Liver (tissue), 9 donors: ENCODE results near the gene RAB11FIP3. TPM values are rescaled to one million over a fixed set of nuclear protein-coding genes. Genes with fewer than 3 reads are reported as not detected.

Experiments used
- DNase-seq: peaks from one replicate; pipeline ENCODE4 v3.0.0-alpha.2; 2017; ENCODE audit warnings: low spot score
- H3K27ac ChIP-seq, 2 donors: one replicate each; pipeline ENCODE4 v1.7.0; 2013; ENCODE audit warnings: inconsistent platforms in 2 of 2, low read length in 2 of 2, control low read depth in 1 of 2, low read depth in 1 of 2, mild to moderate bottlenecking in 1 of 2
- H3K27me3 ChIP-seq, 4 donors: one replicate each; pipeline versions ENCODE4 v1.6.1 to v1.7.0; 2013; ENCODE audit warnings: low read length in 3 of 4, inconsistent platforms in 1 of 4, mild to moderate bottlenecking in 1 of 4, moderate library complexity in 1 of 4; ENCODE audit not compliant: control insufficient read depth in 4 of 4, insufficient read depth in 4 of 4
- H3K36me3 ChIP-seq, 4 donors: one replicate each; pipeline versions ENCODE4 v1.6.1 to v1.7.0; 2013; ENCODE audit warnings: low read length in 3 of 4, mild to moderate bottlenecking in 3 of 4, low read depth in 1 of 4, moderate library complexity in 1 of 4; ENCODE audit not compliant: control insufficient read depth in 4 of 4, insufficient read depth in 3 of 4
- H3K4me1 ChIP-seq, 4 donors: one replicate each; pipeline versions ENCODE4 v1.6.1 to v1.7.0; 2013; ENCODE audit warnings: low read length in 3 of 4, mild to moderate bottlenecking in 3 of 4, moderate library complexity in 1 of 4; ENCODE audit not compliant: control insufficient read depth in 4 of 4, insufficient read depth in 4 of 4
- H3K4me3 ChIP-seq, 3 donors: one replicate each; pipeline versions ENCODE4 v1.6.1 to v1.7.0; 2013; ENCODE audit warnings: low read length in 3 of 3, control low read depth in 1 of 3, low read depth in 1 of 3, mild to moderate bottlenecking in 1 of 3
- H3K9ac ChIP-seq, 2 donors: one replicate each; pipeline ENCODE4 v1.7.0; 2013; ENCODE audit warnings: low read length in 2 of 2, mild to moderate bottlenecking in 2 of 2, moderate library complexity in 2 of 2, control low read depth in 1 of 2, low read depth in 1 of 2
- H3K9me3 ChIP-seq, 4 donors: one replicate each; pipeline versions ENCODE4 v1.6.1 to v1.7.0; 2013; ENCODE audit warnings: low read length in 3 of 4; ENCODE audit not compliant: control insufficient read depth in 4 of 4
- EGR1 ChIP-seq, 2 donors: IDR thresholded peaks; 2 replicates each; pipeline ENCODE4 v1.6.1; 2016 to 2018; ENCODE audit warnings: antibody characterized with exemption in 2 of 2, low read depth in 2 of 2
- FOXA1 ChIP-seq: IDR thresholded peaks from 2 replicates; pipeline ENCODE4 v1.6.1; 2016; ENCODE audit warnings: antibody characterized with exemption
- FOXA2 ChIP-seq: IDR thresholded peaks from 2 replicates; pipeline ENCODE4 v1.6.1; 2016; ENCODE audit warnings: antibody characterized with exemption
- GABPA ChIP-seq, 2 donors: IDR thresholded peaks in 1 of 2; conservative IDR thresholded peaks in 1 of 2; 2 replicates each; pipeline ENCODE4 v1.6.1; 2016; ENCODE audit warnings: antibody characterized with exemption in 2 of 2, mild to moderate bottlenecking in 1 of 2, moderate library complexity in 1 of 2
- HNF4A ChIP-seq, 2 donors: conservative IDR thresholded peaks; 2 replicates each; pipeline ENCODE4 v1.6.1; 2016; ENCODE audit warnings: antibody characterized with exemption in 2 of 2, mild to moderate bottlenecking in 2 of 2
- HNF4G ChIP-seq: IDR thresholded peaks from 2 replicates; pipeline ENCODE4 v1.6.1; 2016; ENCODE audit warnings: antibody characterized with exemption
- JUND ChIP-seq, 2 donors: IDR thresholded peaks; 2 replicates each; pipeline ENCODE4 v1.6.1; 2016; ENCODE audit warnings: antibody characterized with exemption in 2 of 2
- NR2F2 ChIP-seq: IDR thresholded peaks from 2 replicates; pipeline ENCODE4 v1.6.1; 2016; ENCODE audit warnings: antibody characterized with exemption
- RAD21 ChIP-seq, 2 donors: IDR thresholded peaks; 2 replicates each; pipeline ENCODE4 v1.6.1; 2016; ENCODE audit warnings: antibody characterized with exemption in 2 of 2, mild to moderate bottlenecking in 2 of 2
- RXRA ChIP-seq, 2 donors: IDR thresholded peaks; 2 replicates each; pipeline ENCODE4 v1.6.1; 2017 to 2018; ENCODE audit warnings: antibody characterized with exemption in 2 of 2, mild to moderate bottlenecking in 1 of 2
- SP1 ChIP-seq: IDR thresholded peaks from 2 replicates; pipeline ENCODE4 v1.6.1; 2018; ENCODE audit warnings: antibody characterized with exemption, mild to moderate bottlenecking
- TAF1 ChIP-seq: conservative IDR thresholded peaks from 2 replicates; pipeline ENCODE4 v1.6.1; 2016; ENCODE audit warnings: antibody characterized with exemption, mild to moderate bottlenecking
- YY1 ChIP-seq: IDR thresholded peaks from 2 replicates; pipeline ENCODE4 v1.6.1; 2016; ENCODE audit warnings: antibody characterized with exemption, mild to moderate bottlenecking
- WGBS: extraction: QIAGEN DNeasy Blood & Tissue Kit; methylation state at CpG from one replicate; pipeline ENCODE4 v1.1.7; 2013; 5-methylcytosine and 5-hydroxymethylcytosine counted together
- polyA plus RNA-seq, 2 donors: library from polyadenylated mRNA; stranded (reverse) in 1 of 2; unstranded in 1 of 2; fragments of 200-250 nt in 1 of 2; fragments of >200 nt in 1 of 2; fragmentation: Nextera tagmentation in 1 of 2; extraction: Ambion mirVana in 1 of 2; gene quantifications; one replicate each; pipeline versions ENCODE4 v1.2.1 to v1.2.3, GENCODE V29; 2013 to 2015
- total RNA-seq, 2 donors: library from RNA; depleted of rRNA; stranded (reverse); fragments of >200 nt; gene quantifications; one replicate each; pipeline ENCODE4 v1.2.3, GENCODE V29; 2014
- TF ChIP-seq, protein P1 (sequence below): IDR thresholded peaks from 2 replicates; pipeline ENCODE4 v1.6.1; 2016; ENCODE audit warnings: antibody characterized with exemption
- TF ChIP-seq, protein P2 (sequence below): IDR thresholded peaks from 2 replicates; pipeline ENCODE4 v1.6.1; 2016; ENCODE audit warnings: antibody characterized with exemption, mild to moderate bottlenecking
- TF ChIP-seq, protein P3 (sequence below): IDR thresholded peaks from 2 replicates; pipeline ENCODE4 v1.6.1; 2016; ENCODE audit warnings: antibody characterized with exemption
- TF ChIP-seq, protein P4 (sequence below): fragments of 150-350 bp; IDR thresholded peaks from 2 replicates; pipeline ENCODE4 v1.5.1; 2017; ENCODE audit warnings: improper control_type of control experiment, low read depth, low read length; ENCODE audit not compliant: missing input control
- TF ChIP-seq, protein P5 (sequence below): IDR thresholded peaks from 2 replicates; pipeline ENCODE4 v1.6.1; 2016; ENCODE audit warnings: antibody characterized with exemption
- donor health status: healthy.
- donor health status: healthy.
- donor health status: healthy.
- donor health status: healthy.
- donor health status: healthy.

Gene RAB11FIP3
- total and polyA plus RNA-seq, 4 donors: 3.5 to 29.4 (median 15.7) TPM

DNA sequence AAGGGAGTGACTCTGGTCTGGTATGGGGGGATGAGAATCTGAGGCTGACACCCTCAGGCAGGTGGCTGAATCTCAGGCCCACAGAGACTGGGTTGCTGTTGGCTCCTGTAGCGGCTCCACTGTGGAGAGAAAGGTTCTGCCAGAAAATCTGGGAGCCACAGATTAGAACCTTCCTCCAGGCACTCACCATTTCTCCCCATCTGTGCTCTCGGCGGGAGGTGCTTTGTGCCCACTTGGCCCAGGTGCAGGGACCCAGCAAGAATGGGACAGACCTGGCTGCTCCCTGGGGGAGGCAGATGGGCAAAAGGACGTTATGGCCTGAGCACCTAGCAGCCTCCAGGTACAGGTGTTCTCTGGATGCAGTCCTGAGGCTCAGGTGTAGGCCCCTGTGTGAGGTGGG, 20.1 kb downstream of the RAB11FIP3 start:
- no peaks in the 10 kb centered on the region for H3K27me3 ChIP-seq
- H3K4me3 ChIP-seq: no peak overlapping the region
- H3K9ac ChIP-seq: no peak overlapping the region
- H3K4me1 ChIP-seq: no peaks in the 10 kb centered on the region
- DNase-seq: no peak
- H3K9me3 ChIP-seq: no peaks in the 10 kb centered on the region
- no peak overlapping the region for H3K27ac ChIP-seq
- WGBS: 95% methylated on average over 4 of the region's 4 CpGs
- no peak for TF ChIP-seq GABPA (IDR thresholded peaks at IDR 0.05 in 1 of 2, conservative IDR thresholded peaks at IDR 0.05 in 1 of 2)
- no peak for TF ChIP-seq EGR1 (IDR thresholded peaks at IDR 0.05; ENCODE audit: low read depth in 2 of 2)
- no peak for TF ChIP-seq YY1
- no peak for TF ChIP-seq TAF1
- no peak for TF ChIP-seq FOXA1
- TF ChIP-seq RAD21 (IDR thresholded peaks at IDR 0.05): no peak
- TF ChIP-seq, protein P1, sequence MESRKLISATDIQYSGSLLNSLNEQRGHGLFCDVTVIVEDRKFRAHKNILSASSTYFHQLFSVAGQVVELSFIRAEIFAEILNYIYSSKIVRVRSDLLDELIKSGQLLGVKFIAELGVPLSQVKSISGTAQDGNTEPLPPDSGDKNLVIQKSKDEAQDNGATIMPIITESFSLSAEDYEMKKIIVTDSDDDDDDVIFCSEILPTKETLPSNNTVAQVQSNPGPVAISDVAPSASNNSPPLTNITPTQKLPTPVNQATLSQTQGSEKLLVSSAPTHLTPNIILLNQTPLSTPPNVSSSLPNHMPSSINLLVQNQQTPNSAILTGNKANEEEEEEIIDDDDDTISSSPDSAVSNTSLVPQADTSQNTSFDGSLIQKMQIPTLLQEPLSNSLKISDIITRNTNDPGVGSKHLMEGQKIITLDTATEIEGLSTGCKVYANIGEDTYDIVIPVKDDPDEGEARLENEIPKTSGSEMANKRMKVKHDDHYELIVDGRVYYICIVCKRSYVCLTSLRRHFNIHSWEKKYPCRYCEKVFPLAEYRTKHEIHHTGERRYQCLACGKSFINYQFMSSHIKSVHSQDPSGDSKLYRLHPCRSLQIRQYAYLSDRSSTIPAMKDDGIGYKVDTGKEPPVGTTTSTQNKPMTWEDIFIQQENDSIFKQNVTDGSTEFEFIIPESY: no peak
- TF ChIP-seq FOXA2: no peak
- TF ChIP-seq JUND (IDR thresholded peaks at IDR 0.05): no peak
- TF ChIP-seq, protein P2, sequence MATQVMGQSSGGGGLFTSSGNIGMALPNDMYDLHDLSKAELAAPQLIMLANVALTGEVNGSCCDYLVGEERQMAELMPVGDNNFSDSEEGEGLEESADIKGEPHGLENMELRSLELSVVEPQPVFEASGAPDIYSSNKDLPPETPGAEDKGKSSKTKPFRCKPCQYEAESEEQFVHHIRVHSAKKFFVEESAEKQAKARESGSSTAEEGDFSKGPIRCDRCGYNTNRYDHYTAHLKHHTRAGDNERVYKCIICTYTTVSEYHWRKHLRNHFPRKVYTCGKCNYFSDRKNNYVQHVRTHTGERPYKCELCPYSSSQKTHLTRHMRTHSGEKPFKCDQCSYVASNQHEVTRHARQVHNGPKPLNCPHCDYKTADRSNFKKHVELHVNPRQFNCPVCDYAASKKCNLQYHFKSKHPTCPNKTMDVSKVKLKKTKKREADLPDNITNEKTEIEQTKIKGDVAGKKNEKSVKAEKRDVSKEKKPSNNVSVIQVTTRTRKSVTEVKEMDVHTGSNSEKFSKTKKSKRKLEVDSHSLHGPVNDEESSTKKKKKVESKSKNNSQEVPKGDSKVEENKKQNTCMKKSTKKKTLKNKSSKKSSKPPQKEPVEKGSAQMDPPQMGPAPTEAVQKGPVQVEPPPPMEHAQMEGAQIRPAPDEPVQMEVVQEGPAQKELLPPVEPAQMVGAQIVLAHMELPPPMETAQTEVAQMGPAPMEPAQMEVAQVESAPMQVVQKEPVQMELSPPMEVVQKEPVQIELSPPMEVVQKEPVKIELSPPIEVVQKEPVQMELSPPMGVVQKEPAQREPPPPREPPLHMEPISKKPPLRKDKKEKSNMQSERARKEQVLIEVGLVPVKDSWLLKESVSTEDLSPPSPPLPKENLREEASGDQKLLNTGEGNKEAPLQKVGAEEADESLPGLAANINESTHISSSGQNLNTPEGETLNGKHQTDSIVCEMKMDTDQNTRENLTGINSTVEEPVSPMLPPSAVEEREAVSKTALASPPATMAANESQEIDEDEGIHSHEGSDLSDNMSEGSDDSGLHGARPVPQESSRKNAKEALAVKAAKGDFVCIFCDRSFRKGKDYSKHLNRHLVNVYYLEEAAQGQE: no peak
- TF ChIP-seq, protein P3, sequence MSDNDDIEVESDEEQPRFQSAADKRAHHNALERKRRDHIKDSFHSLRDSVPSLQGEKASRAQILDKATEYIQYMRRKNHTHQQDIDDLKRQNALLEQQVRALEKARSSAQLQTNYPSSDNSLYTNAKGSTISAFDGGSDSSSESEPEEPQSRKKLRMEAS: no peak
- no peak for TF ChIP-seq RXRA (IDR thresholded peaks at IDR 0.05)
- TF ChIP-seq, protein P4, sequence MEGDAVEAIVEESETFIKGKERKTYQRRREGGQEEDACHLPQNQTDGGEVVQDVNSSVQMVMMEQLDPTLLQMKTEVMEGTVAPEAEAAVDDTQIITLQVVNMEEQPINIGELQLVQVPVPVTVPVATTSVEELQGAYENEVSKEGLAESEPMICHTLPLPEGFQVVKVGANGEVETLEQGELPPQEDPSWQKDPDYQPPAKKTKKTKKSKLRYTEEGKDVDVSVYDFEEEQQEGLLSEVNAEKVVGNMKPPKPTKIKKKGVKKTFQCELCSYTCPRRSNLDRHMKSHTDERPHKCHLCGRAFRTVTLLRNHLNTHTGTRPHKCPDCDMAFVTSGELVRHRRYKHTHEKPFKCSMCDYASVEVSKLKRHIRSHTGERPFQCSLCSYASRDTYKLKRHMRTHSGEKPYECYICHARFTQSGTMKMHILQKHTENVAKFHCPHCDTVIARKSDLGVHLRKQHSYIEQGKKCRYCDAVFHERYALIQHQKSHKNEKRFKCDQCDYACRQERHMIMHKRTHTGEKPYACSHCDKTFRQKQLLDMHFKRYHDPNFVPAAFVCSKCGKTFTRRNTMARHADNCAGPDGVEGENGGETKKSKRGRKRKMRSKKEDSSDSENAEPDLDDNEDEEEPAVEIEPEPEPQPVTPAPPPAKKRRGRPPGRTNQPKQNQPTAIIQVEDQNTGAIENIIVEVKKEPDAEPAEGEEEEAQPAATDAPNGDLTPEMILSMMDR: no peak
- no peak for TF ChIP-seq HNF4A (conservative IDR thresholded peaks at IDR 0.05)
- TF ChIP-seq HNF4G: no peak
- TF ChIP-seq, protein P5, sequence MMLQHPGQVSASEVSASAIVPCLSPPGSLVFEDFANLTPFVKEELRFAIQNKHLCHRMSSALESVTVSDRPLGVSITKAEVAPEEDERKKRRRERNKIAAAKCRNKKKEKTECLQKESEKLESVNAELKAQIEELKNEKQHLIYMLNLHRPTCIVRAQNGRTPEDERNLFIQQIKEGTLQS: no peak
- TF ChIP-seq NR2F2: no peak
- no peak for TF ChIP-seq SP1
- no peaks in the 10 kb centered on the region for H3K36me3 ChIP-seq
